ENCODE results near the gene MYO10.

The MYO10 gene

DNA sequence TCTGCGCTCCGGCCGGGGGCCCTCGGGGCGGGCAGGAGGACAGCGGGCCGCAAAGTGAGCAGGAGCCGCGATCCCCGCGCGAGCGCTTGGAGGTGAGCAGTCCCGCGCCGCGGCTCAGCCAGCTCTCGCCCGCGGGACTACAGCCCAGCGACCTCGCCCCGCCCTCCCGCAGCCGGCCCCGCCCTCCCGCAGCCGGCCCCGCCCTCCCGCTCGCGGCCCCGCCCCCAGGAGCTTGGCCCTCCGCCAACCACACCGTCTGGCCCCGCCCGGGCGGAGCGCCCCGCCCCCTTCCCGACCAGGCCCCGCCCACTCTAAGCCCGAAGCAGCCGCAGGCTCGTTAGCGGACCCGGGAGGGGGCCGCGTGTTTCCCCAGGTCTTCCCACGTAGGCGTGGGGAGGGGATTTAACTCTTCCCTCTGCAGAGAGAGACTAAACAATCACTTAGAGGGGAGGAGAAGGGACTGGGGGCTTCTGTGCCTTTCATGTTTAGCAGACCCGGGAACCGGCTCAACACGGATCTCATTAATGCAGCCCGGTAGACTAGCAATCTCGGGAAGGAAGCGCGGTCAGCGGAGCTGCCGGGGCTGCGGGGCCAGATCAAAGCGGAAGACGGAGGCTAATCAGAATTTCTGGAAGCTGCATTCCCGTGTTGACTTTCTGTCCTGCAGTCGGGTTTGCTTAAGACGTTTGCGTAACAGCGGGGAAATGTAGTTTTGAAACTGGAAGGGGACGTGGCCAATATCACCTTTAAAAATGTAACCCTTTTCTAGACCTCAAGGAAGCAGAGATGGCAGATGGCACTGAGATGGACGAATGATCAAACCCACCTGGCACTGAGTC lies at the start of gene MYO10:
Gene MYO10 (minus strand): TSS at position 139 of the 839 bp plus-strand sequence. CDS start 480 bp downstream, outside the sequence.
- Histone ChIP-seq H3K4me1 (ENCODE audit: control insufficient read depth, insufficient read depth, low read length) (peaks cover 27% of the 10 kb centered on the region), H3K27ac (ENCODE audit: extremely low read depth, low read depth, low read length) (peak within 1 kb of the TSS; percentile 91), H3K36me3 (ENCODE audit: control insufficient read depth in 2 of 2, insufficient read depth in 1 of 2, low read length in 2 of 2) (no peaks in the 10 kb centered on the region), H3K4me3 (ENCODE audit: low read depth, low read length) (peak within 1 kb of the TSS; percentile 95), H3K9me3 (ENCODE audit: control insufficient read depth, insufficient read depth, low read depth, low read length) (no peaks in the 10 kb centered on the region)
- ChIA-PET POLR2A (interaction anchor here (0.6 to 1.7 kb wide), 18 partner anchors 10 to 254 kb away, joined by 3 to 5 read pairs (median 3); no protein-coding TSS in a partner anchor), CTCF (interaction anchor here (0.6 to 2.3 kb wide), 6 partner anchors 23 to 253 kb away, joined by 3 to 22 read pairs (median 4); no protein-coding TSS in a partner anchor)
- TF ChIP-seq, protein P1, sequence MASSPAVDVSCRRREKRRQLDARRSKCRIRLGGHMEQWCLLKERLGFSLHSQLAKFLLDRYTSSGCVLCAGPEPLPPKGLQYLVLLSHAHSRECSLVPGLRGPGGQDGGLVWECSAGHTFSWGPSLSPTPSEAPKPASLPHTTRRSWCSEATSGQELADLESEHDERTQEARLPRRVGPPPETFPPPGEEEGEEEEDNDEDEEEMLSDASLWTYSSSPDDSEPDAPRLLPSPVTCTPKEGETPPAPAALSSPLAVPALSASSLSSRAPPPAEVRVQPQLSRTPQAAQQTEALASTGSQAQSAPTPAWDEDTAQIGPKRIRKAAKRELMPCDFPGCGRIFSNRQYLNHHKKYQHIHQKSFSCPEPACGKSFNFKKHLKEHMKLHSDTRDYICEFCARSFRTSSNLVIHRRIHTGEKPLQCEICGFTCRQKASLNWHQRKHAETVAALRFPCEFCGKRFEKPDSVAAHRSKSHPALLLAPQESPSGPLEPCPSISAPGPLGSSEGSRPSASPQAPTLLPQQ (tag by site-specific recombination; IDR thresholded peaks at IDR 0.05) = peak; percentile 41; the same call in 1 of the 2 replicates
- no peak for TF ChIP-seq GFI1B (tag by site-specific recombination; IDR thresholded peaks at IDR 0.05)
- TF ChIP-seq WT1 (tag by site-specific recombination; IDR thresholded peaks at IDR 0.05) = 0 out of 2 replicates have a peak, but pooled peaks have one; percentile 19
- peak; percentile 37; the same call in 1 of the 2 replicates for TF ChIP-seq KLF1 (tag by site-specific recombination; IDR thresholded peaks at IDR 0.05)
- no peak for TF ChIP-seq ZNF677 (tag by site-specific recombination; IDR thresholded peaks at IDR 0.05)
- no peak for TF ChIP-seq ZNF37A (tag by site-specific recombination; IDR thresholded peaks at IDR 0.05)
- peak; percentile 58; the same call in 1 of the 2 replicates for TF ChIP-seq ZNF10 (tag by site-specific recombination; IDR thresholded peaks at IDR 0.05)
- no peak for TF ChIP-seq ZNF433 (tag by site-specific recombination; IDR thresholded peaks at IDR 0.05; ENCODE audit: low read depth)
- 0 out of 2 replicates have a peak, but pooled peaks have one; percentile 6 for TF ChIP-seq ZSCAN30 (tag by site-specific recombination; IDR thresholded peaks at IDR 0.05)
- peak; percentile 96 for TF ChIP-seq ZNF600 (tag by site-specific recombination; IDR thresholded peaks at IDR 0.05)
- no peak for TF ChIP-seq SCRT2 (tag by site-specific recombination; IDR thresholded peaks at IDR 0.05)
- no peak for TF ChIP-seq GLIS2 (tag by site-specific recombination; IDR thresholded peaks at IDR 0.05)
- no peak for TF ChIP-seq ZFP69B (tag by site-specific recombination; IDR thresholded peaks at IDR 0.05)
- TF ChIP-seq ZNF416 (tag by site-specific recombination; IDR thresholded peaks at IDR 0.05) = no peak
- no peak for TF ChIP-seq ZNF311 (tag by site-specific recombination; IDR thresholded peaks at IDR 0.05; ENCODE audit: borderline replicate concordance)
- TF ChIP-seq ZNF404 (tag by site-specific recombination; IDR thresholded peaks at IDR 0.05) = no peak
- no peak for TF ChIP-seq ZNF112 (tag by site-specific recombination; IDR thresholded peaks at IDR 0.05)
- TF ChIP-seq ZFHX2 (tag by site-specific recombination; conservative IDR thresholded peaks at IDR 0.05) = peak; percentile 76
- TF ChIP-seq RBAK (tag by site-specific recombination; IDR thresholded peaks at IDR 0.05) = no peak
- TF ChIP-seq ZFP3 (tag by site-specific recombination; IDR thresholded peaks at IDR 0.05; ENCODE audit: low read depth) = no peak
- no peak for TF ChIP-seq ZNF561 (tag by site-specific recombination; IDR thresholded peaks at IDR 0.05; ENCODE audit: borderline replicate concordance)
- no peak for TF ChIP-seq ZNF548 (tag by site-specific recombination; IDR thresholded peaks at IDR 0.05)
- peak; percentile 55 for TF ChIP-seq ZNF335 (tag by site-specific recombination; conservative IDR thresholded peaks at IDR 0.05)
- peak; percentile 96 for TF ChIP-seq ZBTB20 (tag by site-specific recombination; IDR thresholded peaks at IDR 0.05)
- no peak for TF ChIP-seq ZNF239 (tag by site-specific recombination; IDR thresholded peaks at IDR 0.05)
- TF ChIP-seq ZFP41 (tag by site-specific recombination; IDR thresholded peaks at IDR 0.05; ENCODE audit: borderline replicate concordance) = no peak
- TF ChIP-seq HOXC10 (CRISPR knock-in tag; IDR thresholded peaks at IDR 0.05) = no peak
- TF ChIP-seq, protein P2, sequence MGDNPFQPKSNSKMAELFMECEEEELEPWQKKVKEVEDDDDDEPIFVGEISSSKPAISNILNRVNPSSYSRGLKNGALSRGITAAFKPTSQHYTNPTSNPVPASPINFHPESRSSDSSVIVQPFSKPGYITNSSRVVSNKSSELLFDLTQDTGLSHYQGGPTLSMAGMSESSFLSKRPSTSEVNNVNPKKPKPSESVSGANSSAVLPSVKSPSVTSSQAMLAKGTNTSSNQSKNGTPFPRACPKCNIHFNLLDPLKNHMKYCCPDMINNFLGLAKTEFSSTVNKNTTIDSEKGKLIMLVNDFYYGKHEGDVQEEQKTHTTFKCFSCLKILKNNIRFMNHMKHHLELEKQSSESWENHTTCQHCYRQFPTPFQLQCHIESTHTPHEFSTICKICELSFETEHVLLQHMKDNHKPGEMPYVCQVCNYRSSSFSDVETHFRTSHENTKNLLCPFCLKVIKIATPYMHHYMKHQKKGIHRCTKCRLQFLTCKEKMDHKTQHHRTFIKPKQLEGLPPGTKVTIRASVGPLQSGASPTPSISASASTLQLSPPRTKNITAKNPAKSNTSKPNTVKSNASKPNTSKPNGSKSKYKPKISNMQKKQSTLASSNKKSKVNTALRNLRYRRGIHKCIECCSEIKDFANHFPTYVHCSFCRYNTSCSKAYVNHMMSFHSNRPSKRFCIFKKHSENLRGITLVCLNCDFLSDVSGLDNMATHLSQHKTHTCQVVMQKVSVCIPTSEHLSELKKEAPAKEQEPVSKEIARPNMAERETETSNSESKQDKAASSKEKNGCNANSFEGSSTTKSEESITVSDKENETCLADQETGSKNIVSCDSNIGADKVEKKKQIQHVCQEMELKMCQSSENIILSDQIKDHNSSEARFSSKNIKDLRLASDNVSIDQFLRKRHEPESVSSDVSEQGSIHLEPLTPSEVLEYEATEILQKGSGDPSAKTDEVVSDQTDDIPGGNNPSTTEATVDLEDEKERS (tag by site-specific recombination; IDR thresholded peaks at IDR 0.05) = no peak
- TF ChIP-seq, protein P3, sequence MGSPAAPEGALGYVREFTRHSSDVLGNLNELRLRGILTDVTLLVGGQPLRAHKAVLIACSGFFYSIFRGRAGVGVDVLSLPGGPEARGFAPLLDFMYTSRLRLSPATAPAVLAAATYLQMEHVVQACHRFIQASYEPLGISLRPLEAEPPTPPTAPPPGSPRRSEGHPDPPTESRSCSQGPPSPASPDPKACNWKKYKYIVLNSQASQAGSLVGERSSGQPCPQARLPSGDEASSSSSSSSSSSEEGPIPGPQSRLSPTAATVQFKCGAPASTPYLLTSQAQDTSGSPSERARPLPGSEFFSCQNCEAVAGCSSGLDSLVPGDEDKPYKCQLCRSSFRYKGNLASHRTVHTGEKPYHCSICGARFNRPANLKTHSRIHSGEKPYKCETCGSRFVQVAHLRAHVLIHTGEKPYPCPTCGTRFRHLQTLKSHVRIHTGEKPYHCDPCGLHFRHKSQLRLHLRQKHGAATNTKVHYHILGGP (tag by site-specific recombination; IDR thresholded peaks at IDR 0.05) = no peak
- TF ChIP-seq ZNF660 (tag by site-specific recombination; IDR thresholded peaks at IDR 0.05) = 0 out of 2 replicates have a peak, but pooled peaks have one; percentile 19
- TF ChIP-seq ZNF266 (tag by site-specific recombination; IDR thresholded peaks at IDR 0.05; ENCODE audit: low read depth) = no peak
- TF ChIP-seq FEZF1 (tag by site-specific recombination; IDR thresholded peaks at IDR 0.05) = peak; percentile 87
- TF ChIP-seq KLF7 (tag by site-specific recombination; IDR thresholded peaks at IDR 0.05; ENCODE audit: borderline replicate concordance) = 0 out of 2 replicates have a peak, but pooled peaks have one; percentile 29
